Mammary epithelial cell (primary cell): Measurements from ENCODE around the gene NR4A1.

Source experiments
- EZH2 ChIP-seq: IDR thresholded peaks from 2 replicates; pipeline ENCODE4 v1.6.1; 2012; ENCODE audit warnings: low read length, inconsistent platforms, borderline replicate concordance
- TF ChIP-seq, protein P1 (sequence below), 2 donors: IDR thresholded peaks in 1 of 2; conservative IDR thresholded peaks in 1 of 2; 2 replicates each; pipeline ENCODE4 v1.5.1; 2011 to 2012; ENCODE audit warnings: inconsistent platforms in 2 of 2, low read length in 2 of 2, mild to moderate bottlenecking in 2 of 2, control low read depth in 1 of 2, low read depth in 1 of 2; ENCODE audit not compliant: insufficient read depth in 1 of 2; ENCODE audit errors: extremely low read depth in 1 of 2

DNA sequence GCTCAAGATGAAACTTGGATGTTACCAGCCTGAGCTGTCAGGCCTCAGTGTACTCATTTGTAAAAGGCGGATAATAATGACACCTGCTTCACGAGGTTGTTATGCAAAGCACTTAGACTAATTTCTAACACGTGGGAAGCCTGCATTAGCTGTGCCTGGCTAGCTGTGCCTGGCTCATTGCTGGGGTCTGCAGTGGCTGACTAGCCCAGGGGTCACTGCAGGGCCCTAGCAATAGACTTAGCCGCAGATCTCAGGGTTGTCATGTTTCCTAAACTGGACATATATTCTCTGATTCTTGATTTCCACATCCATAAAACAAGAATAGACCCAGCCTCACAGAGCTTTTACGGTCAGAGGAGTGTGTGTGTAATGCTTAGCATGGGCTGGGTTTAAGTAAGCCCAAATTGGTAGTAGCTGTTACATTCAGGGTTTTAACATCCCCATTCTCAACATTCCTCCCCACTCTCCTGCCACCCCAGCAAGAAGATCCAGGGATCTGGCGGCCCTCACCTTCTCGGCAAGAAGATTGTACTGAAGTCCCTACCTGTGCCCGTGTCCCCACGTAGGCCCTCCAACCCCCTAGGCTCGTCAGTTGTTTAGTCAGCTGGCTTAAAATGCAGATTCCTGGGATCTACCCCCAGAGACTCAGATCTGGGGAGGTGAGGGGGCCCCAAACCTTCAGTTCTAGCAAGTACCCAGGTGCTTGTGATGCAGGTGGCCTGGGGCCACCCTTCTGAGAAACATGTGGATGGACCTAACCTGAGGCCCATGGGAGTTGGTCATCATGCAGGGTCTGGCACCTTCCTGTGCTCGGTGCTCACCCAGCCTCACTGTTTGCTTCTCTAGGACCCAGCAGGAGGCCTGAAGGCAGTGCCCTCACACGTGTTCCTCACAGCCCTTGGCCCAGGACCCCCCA, 8.6 kb downstream of the NR4A1 start:
- TF ChIP-seq, protein P1, sequence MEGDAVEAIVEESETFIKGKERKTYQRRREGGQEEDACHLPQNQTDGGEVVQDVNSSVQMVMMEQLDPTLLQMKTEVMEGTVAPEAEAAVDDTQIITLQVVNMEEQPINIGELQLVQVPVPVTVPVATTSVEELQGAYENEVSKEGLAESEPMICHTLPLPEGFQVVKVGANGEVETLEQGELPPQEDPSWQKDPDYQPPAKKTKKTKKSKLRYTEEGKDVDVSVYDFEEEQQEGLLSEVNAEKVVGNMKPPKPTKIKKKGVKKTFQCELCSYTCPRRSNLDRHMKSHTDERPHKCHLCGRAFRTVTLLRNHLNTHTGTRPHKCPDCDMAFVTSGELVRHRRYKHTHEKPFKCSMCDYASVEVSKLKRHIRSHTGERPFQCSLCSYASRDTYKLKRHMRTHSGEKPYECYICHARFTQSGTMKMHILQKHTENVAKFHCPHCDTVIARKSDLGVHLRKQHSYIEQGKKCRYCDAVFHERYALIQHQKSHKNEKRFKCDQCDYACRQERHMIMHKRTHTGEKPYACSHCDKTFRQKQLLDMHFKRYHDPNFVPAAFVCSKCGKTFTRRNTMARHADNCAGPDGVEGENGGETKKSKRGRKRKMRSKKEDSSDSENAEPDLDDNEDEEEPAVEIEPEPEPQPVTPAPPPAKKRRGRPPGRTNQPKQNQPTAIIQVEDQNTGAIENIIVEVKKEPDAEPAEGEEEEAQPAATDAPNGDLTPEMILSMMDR (conservative IDR thresholded peaks at IDR 0.05 in 1 of 2, IDR thresholded peaks at IDR 0.05 in 1 of 2; ENCODE audit: extremely low read depth in 1 of 2, insufficient read depth in 1 of 2, low read depth in 1 of 2, low read length in 2 of 2) = no peak
- no peak for TF ChIP-seq EZH2
